Right forelimb (tissue), 1 donor: ENCODE results near the gene RTP1.

ENCODE experiments used
- DNase-seq: peaks from one replicate; pipeline ENCODE4 v3.0.0-alpha.2; 2018

RTP1 gene

GRCh38 chr3:187243933-187244524, 46.7 kb downstream of the RTP1 start:
- DNase-seq = no peak

- DNase-seq = no peak
Measured at GRCh38 chr3:187247398-187247797, 50.1 kb downstream of the RTP1 start.
